Posterior vena cava (tissue), 2 donors: Measurements from ENCODE around the gene ATP9A. TPM values are rescaled to one million over a fixed set of nuclear protein-coding genes. Genes with fewer than 3 reads are reported as not detected.
"Not testable (repeated sequence)": the region's sequence is repeated elsewhere in the genome, so short reads cannot be mapped to it uniquely, and the experiment has no call there.

Experiments used
- DNase-seq: peaks from one replicate; pipeline ENCODE4 v3.0.0-alpha.2; 2020; ENCODE audit warnings: low spot score
- intact Hi-C, 2 donors: fragments of 100-400 bp; cut with DNase I; formaldehyde crosslinking; loops; one replicate each; pipeline versions ENCODE4 v1.14.1 to v1.14.2; 2022 to 2023
- long read RNA-seq, 2 donors: library from polyadenylated mRNA; unstranded; transcript quantifications; one replicate each; pipeline ENCODE4 v2.0.0, GENCODE V29; 2020 to 2021
- total RNA-seq, 2 donors: library from RNA; stranded (reverse); fragmentation: NEBNext Ultra II Directional; extraction: Animal tissue kit (Norgen Biotek cat#: 25700); gene quantifications; one replicate each; pipeline ENCODE4 v1.2.1, GENCODE V29; 2021
- donor health status: DM: yes; HTN: yes; CAD: no.
- donor health status: DM: yes; HTN: yes; CAD: no.

The ATP9A gene, protein sequence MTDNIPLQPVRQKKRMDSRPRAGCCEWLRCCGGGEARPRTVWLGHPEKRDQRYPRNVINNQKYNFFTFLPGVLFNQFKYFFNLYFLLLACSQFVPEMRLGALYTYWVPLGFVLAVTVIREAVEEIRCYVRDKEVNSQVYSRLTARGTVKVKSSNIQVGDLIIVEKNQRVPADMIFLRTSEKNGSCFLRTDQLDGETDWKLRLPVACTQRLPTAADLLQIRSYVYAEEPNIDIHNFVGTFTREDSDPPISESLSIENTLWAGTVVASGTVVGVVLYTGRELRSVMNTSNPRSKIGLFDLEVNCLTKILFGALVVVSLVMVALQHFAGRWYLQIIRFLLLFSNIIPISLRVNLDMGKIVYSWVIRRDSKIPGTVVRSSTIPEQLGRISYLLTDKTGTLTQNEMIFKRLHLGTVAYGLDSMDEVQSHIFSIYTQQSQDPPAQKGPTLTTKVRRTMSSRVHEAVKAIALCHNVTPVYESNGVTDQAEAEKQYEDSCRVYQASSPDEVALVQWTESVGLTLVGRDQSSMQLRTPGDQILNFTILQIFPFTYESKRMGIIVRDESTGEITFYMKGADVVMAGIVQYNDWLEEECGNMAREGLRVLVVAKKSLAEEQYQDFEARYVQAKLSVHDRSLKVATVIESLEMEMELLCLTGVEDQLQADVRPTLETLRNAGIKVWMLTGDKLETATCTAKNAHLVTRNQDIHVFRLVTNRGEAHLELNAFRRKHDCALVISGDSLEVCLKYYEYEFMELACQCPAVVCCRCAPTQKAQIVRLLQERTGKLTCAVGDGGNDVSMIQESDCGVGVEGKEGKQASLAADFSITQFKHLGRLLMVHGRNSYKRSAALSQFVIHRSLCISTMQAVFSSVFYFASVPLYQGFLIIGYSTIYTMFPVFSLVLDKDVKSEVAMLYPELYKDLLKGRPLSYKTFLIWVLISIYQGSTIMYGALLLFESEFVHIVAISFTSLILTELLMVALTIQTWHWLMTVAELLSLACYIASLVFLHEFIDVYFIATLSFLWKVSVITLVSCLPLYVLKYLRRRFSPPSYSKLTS
- 10 to 100 TPM; 36.6 to 61.2 TPM for total RNA-seq
- long read RNA-seq, donor 1, full-length matches to known transcripts = 1 of 10 reads
- long read RNA-seq, donor 1, partial matches to known transcripts = 3 of 10 reads
- long read RNA-seq, donor 1, other reads (novel, unspliced or antisense) = 6 of 10 reads
- long read RNA-seq, donor 2, partial matches to known transcripts = 3 of 21 reads
- long read RNA-seq, donor 2, other reads (novel, unspliced or antisense) = 18 of 21 reads

DNA sequence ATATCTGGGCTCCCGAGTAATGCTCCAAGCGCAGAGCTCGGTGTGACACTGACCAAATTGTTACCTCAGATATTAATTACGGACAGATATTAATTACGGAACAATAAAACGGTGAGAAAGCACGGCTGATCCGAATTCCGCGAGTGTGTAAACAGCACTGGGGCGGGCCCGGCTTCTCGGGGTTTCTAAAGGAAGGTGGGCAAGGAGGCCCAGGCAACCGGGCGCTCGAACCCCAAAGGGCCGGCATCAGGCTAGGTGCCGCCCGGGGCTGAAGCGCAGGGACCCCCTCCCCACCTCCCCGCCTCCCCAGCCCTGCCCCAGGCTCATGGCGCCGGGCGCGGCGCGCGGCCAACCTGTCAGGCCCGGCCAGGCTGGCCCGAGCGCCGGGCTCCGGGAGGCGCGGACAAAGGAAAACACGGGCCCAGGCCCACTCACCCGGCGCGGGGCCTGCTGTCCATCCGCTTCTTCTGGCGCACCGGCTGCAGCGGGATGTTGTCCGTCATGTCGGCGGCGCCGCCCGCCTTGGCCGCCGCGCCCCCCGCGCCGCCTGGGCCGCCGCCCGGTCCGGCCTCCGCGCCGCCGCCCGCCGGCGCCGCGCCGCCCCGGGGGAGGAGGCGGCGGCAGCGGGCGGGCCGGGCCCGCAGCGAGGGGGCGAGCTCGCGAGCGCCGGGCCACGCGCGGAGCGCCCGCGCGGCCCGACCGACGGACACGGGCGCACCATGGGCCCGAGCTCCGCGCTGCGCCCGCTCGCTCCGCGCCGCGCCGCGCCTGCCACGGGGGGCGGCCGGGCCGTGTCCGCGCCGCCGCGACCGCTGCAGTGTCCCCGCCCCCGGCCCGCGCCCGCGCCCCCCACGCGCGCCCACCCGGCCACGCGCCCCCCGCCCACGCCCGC, at the start of gene ATP9A:
ATP9A (minus strand) TSS at position 524 of the 892 bp plus-strand sequence; CDS start at position 503, 21 bp downstream.
- intact Hi-C loops = loop anchor here in 1 of 2 donors (10.0 kb wide), 1 partner anchor 53 kb away; no protein-coding TSS in a partner anchor
- DNase-seq = no peak

DNA sequence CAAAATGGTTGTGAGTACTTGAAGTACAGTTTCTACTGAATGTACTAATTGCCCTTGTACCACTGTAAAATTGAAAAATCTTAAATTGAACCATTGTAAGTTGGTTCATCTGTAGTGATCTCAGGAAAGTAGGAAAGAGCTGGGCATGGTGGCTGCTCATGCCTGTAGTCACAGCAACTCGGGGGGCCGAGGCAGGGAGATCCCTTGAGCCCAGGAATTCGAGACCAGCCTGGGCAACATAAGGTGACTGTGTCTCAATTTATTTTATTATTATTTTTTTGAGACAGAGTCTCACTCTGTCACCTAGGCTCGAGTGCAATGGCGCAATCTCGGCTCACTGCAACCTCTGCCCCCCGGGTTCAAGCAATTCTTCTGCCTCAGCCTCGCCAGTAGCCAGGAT, 48.7 kb upstream of the ATP9A start:
- intact Hi-C loops = not testable (repeated sequence)
- DNase-seq = peak; percentile 66

DNA sequence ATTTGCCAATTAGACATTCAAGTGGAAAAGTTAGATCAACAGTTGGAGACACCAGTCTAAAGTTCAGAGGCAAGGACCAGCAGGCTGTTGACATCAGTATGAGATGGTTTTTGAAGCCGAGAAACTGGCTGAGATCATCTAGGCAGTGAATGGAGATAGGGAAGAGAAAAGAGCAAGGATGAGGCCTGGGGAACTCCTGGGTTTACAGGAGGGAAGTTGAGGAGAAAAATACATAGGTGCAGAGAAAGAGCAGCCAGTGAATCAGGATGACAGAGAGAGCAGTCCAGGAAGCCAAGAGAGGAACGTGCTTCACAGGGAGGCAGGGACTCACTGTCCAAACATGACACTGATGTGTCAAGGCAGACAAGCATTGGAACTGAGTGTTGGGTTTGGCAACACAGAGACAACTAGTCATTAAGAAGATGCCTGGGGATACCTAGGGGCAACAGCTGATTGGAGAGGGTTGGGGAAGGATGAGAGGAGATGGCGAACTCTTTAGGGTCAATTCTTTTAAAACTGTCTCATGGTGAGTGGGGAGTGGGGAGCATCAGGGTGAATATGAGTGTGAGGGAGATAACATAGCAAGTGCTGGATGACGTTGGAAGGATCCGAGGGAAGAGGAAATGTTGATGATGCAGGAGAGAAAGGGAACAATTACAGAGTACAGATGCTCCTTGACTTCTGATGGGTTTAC, 47.3 kb upstream of the ATP9A start:
- intact Hi-C loops = no loop called here

DNA sequence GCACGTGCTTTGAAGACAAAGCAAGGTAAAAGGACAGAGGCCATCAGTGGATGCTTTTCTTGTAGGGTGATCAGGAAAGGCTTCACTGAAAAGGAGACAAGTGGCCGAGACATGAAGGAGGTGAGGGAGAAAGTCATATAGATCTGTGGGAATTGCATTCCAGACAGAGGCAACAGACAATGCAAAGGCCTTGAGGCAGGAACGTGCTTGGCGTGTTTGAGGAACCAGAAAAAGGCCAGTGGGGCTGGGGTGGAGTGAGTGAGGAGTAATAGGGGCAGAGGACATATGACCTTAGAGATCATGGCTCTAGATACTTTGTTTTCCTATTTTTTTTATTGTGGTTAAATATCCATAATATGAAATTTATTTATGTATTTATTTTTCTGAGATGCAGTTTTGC, 44.7 kb upstream of the ATP9A start:
- intact Hi-C loops = no loop called here
- DNase-seq = peak; percentile 4

More for the DNA sequence above, 47.3 kb upstream of the ATP9A start:
- DNase-seq = peak; percentile 10

GRCh38 chr20:51811514-51812128, 43.4 kb upstream of the ATP9A start:
- no peak for DNase-seq
- intact Hi-C loops = no loop called here

DNA sequence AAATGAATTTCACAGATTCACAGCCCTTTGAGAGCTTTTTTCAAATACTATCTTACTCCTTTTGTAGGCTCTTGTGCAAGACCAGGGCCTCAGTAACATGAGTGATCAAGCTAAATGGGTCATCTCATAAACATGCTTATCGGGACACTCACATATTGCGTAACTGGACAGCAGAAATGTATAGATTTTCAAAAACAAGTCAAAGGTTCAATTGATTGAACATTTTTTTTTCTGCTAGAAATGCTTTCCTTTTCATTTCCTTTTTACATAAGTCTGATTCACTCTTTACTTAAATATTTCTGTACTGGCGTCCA, 42.8 kb upstream of the ATP9A start:
- intact Hi-C loops = no loop called here
- DNase-seq = no peak

DNA sequence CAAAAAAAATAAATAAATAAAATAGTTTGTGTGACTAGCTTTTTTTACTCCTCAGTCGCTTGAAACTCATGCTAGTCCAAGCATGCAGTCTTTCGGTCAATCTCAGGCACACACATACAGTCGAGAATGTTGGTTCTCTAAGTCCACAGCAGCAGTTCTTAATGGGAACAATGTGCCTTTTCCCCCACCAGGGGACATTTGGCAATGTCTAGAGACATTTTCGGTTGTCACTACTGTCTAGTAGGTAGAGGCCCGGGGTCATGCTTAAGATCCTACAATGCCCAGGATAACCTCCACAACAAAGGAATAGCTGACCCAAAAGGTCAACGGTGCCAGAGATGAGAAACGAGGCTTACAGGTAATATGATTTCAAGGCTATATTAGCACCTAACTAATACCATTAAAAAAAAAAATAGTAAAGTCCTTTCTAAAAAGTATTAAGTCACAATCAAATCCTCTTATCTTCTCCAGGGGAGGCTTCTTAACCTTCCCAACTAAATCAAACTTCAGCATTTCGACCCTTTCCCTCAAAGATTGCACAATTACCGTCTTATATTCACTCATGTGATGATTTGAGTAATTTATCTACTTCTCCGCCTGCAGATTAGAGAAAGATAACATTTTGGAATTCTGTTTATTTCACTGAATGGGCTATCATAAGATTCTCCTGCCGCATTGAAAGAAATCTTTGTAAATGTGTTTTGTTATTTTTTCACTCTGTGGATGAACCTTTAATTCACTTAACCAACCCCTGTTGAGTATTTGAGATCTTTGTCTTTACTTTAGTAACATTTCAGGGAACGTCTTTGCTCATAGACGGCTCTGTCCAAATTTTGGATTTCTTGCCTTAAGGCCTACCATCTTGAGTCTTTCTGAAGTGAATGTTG, 42.2 kb upstream of the ATP9A start:
- DNase-seq = no peak
- intact Hi-C loops = no loop called here

- intact Hi-C loops = no loop called here
- no peak for DNase-seq
Observed at GRCh38 chr20:51807720-51808250, 39.6 kb upstream of the ATP9A start.

- DNase-seq = no peak
- intact Hi-C loops = no loop called here
Observed at GRCh38 chr20:51804754-51805153, 36.6 kb upstream of the ATP9A start.

- intact Hi-C loops = no loop called here
- DNase-seq = no peak
Observed at GRCh38 chr20:51803148-51803854, 35.1 kb upstream of the ATP9A start.

- intact Hi-C loops = no loop called here
- no peak for DNase-seq
Observed at GRCh38 chr20:51802170-51802751, 34.1 kb upstream of the ATP9A start, which contains the start of gene SALL4. TSS of gene SALL4 (minus strand) at chr20:51802521. CDS start at chr20:51802408, 113 bp downstream.

- DNase-seq = no peak
- intact Hi-C loops = no loop called here
Observed at GRCh38 chr20:51801823-51802123, 33.6 kb upstream of the ATP9A start.

DNA sequence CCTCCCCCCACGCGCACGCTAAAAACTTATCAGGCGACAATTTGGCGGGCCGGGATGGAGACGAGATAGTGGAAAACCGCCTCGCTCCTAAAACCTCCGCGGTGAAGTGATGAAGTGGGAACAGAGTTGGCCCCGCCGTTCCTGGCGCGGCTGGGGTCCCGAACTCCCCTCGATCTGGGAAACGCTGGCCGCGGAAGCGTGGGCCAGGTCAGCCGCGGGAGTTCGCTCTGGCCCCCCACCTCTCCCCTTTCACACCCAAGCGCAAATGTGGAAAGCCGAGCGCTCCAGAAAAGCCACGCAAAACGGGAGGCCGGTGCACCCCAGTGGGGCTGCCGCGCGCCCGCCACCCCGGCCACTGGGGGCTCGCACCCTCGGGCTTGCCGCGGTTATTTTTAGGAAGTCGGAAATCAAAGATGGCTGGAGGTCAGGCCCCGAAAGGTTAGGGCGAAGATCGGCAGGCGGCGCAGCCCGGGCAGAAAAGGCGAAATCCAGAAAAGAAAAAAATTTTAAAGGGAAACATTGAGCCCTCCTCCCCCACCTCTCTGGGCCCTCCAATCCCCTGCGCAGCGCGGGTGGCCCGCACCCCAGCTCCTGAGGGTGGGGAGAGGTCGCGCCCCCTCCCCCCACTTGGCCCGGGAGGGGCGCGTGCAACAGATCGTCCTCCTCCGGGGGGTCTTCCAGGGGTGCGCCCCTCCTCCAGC, 33.1 kb upstream of the ATP9A start:
- intact Hi-C loops = no loop called here

GRCh38 chr20:51800872-51801121, 32.6 kb upstream of the ATP9A start:
- DNase-seq = no peak
- intact Hi-C loops = no loop called here

More for the DNA sequence above, 33.1 kb upstream of the ATP9A start:
- DNase-seq = no peak
